Measurements from ENCODE around the gene CLDN24. TPM values are rescaled to one million over a fixed set of nuclear protein-coding genes. Genes with fewer than 3 reads are reported as not detected.

Gene CLDN24
- total and polyA plus RNA-seq, 2 experiments from 2014 or later = not detected

DNA sequence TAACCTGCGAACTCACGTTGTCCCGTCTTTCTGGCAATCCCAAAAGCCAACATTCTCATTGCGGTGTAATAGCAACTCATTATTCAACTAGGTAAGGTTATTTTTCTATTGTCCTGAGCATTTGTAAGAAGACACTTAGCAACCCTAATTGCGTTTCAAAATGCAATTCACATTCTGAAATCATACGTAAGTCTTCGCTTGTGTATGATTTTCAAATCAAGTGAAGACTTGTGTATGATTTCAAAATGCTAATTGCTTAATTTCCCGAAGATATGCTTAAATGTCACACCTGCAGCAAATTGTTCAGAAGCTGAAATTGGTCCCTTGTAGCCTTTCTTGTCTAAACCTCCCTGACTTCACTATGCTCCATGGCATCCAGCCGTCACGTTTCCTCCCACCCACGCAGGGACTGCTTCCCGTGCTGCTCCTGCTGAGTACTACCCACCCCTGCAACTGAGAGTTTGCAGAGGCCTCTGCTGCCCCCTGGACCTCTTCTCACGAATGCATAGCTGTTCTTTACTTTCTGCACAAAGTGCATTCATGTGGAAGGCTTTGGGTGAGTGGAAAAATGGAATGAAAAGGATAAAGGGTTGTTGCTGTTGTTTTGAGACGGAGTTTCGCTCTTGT lies 40.8 kb upstream of the CLDN24 start:
- DNase-seq (ENCODE audit: low read depth in 1 of 2, low spot score in 1 of 2) = peak in 1 of 2 donors; percentile 68
- Histone ChIP-seq H3K27ac (no peak overlapping the region), H3K36me3 (no peaks in the 10 kb centered on the region), H3K4me1 (ENCODE audit: low read depth) (no peaks in the 10 kb centered on the region), H3K27me3 (no peaks in the 10 kb centered on the region), H3K4me3 (no peak overlapping the region), H3K9me3 (ENCODE audit: low read depth) (no peaks in the 10 kb centered on the region)
- TF ChIP-seq CTCF (IDR thresholded peaks at IDR 0.05; ENCODE audit: low read depth, low read length) = peak; percentile 46

DNA sequence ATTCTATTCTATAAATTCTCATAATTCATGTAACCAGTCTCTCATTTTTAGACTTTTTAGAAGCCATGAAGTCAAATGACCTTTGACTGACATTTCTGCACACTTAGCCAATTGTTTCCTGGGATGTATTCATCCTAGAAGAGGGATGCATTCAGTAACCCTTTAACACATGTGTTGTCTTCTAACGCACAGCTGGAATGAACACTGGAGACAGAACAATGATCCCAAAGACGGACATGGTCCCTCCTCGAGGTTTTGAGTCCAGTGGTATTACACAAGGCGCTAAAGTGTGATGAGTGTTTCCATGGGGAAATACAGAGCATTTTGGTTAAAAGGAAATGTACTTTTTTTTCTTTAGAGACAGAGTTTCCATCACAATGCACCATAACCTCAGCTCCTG lies 39.8 kb upstream of the CLDN24 start:
- no peaks in the 10 kb centered on the region for H3K36me3 ChIP-seq
- H3K27me3 ChIP-seq = no peaks in the 10 kb centered on the region
- H3K4me3 ChIP-seq = no peak overlapping the region
- H3K4me1 ChIP-seq (ENCODE audit: low read depth) = no peaks in the 10 kb centered on the region
- DNase-seq (ENCODE audit: low read depth in 1 of 2, low spot score in 1 of 2) = no peak
- H3K27ac ChIP-seq = no peak overlapping the region
- no peaks in the 10 kb centered on the region for H3K9me3 ChIP-seq (ENCODE audit: low read depth)
- TF ChIP-seq CTCF (IDR thresholded peaks at IDR 0.05; ENCODE audit: low read depth, low read length) = no peak

- no peaks in the 10 kb centered on the region for H3K36me3 ChIP-seq
- TF ChIP-seq CTCF (IDR thresholded peaks at IDR 0.05; ENCODE audit: low read depth, low read length) = no peak
- H3K27me3 ChIP-seq = no peaks in the 10 kb centered on the region
- no peaks in the 10 kb centered on the region for H3K9me3 ChIP-seq (ENCODE audit: low read depth)
- no peak overlapping the region for H3K27ac ChIP-seq
- no peaks in the 10 kb centered on the region for H3K4me1 ChIP-seq (ENCODE audit: low read depth)
- H3K4me3 ChIP-seq = no peak overlapping the region
- DNase-seq (ENCODE audit: low read depth in 1 of 2, low spot score in 1 of 2) = peak in 1 of 2 donors; percentile 69
These were observed 38.1 kb upstream of the CLDN24 start for GRCh38 chr4:183360161-183360919.

DNA sequence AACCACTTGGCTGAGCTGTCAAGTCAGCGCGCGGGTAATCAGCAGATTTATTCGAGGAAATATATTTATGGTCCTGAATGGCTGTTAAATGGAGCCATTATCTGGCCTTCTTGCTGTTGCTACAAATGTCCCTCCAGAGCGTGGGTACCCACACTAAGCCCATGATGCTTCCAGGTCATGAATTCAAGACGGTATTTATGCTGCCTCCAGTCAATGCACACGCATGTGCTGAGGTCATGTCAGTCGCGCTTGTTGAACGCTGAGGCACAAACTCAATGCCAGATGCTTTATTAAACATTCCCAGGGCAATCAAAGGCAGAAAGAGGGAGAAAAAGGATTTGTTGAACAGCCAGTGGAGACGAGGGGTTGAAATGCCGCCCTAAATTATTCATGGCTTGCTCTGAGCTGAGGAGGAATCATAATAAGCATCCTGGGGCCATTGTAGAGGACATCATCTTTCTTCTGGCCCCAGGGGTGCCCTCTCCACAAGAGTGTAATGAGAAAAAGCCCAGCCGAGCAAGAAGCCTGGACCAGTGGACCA lies 36.1 kb upstream of the CLDN24 start:
- Histone ChIP-seq H3K4me1 (ENCODE audit: low read depth) (no peaks in the 10 kb centered on the region), H3K27ac (no peak overlapping the region), H3K27me3 (no peaks in the 10 kb centered on the region), H3K36me3 (no peaks in the 10 kb centered on the region), H3K4me3 (no peak overlapping the region), H3K9me3 (ENCODE audit: low read depth) (no peaks in the 10 kb centered on the region)
- no peak for DNase-seq (ENCODE audit: low read depth in 1 of 2, low spot score in 1 of 2)
- no peak for TF ChIP-seq CTCF (IDR thresholded peaks at IDR 0.05; ENCODE audit: low read depth, low read length)

DNA sequence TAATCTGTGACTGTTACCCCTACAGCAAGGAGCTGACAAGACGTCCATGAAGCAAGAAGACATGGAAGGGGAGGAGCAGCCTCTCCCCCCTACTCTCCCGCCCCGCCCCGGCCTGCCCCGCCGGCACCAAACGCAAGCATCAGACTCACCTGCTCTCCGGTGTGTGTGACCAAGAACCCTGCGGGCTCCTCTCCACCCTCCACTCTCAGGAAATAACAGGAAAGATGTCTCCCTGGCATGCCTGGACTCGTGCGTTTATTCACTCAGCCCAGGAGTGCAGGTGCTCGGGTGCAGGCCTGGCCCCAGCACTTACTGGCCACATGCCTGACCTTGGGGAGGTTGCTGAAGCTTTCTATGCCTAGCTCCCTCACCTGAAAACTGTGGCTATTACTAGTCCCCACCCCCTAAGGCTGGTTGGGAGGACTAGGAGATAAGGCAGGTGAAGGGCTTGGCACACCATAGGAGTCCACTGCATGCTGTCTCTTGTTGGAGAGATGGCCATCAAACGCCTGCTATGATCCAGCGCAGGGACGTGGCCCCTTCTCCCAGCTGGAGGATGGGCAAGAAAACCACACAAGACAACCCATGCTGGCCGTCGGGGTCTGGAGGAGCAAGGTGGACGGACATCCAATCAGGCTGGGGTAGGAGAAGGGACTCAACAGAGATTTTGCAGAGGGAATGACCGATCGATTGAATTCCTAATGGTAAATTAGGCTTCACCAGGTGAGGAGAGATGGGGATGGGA lies 34.9 kb upstream of the CLDN24 start:
- Histone ChIP-seq H3K27ac (no peak overlapping the region), H3K9me3 (ENCODE audit: low read depth) (no peaks in the 10 kb centered on the region)

More for the DNA sequence above, 34.9 kb upstream of the CLDN24 start:
- Histone ChIP-seq H3K4me1 (ENCODE audit: low read depth) (no peaks in the 10 kb centered on the region), H3K4me3 (no peak overlapping the region), H3K27me3 (no peaks in the 10 kb centered on the region), H3K36me3 (no peaks in the 10 kb centered on the region)
- no peak for DNase-seq (ENCODE audit: low read depth in 1 of 2, low spot score in 1 of 2)
- no peak for TF ChIP-seq CTCF (IDR thresholded peaks at IDR 0.05; ENCODE audit: low read depth, low read length)
